Neural cell (in vitro differentiated cells): ENCODE data around the gene SLC13A3. TPM values are rescaled to one million over a fixed set of nuclear protein-coding genes. Genes with fewer than 3 reads are reported as not detected.

Experiments used
- H2AFZ ChIP-seq: fragments of 200-600, 300-800 bp; sonication (generic), shearing (Covaris generic); 2 replicates; pipeline ENCODE4 v1.6.0; 2014; ENCODE audit warnings: low read depth, mild to moderate bottlenecking, antibody characterized with exemption, low read length, moderate library complexity
- H3F3A ChIP-seq: fragments of 200-600 bp; shearing (Covaris generic); 2 replicates; pipeline ENCODE4 v1.6.1; 2016; ENCODE audit warnings: mild to moderate bottlenecking, moderate library complexity, mixed read lengths, antibody characterized with exemption, low read length; ENCODE audit not compliant: insufficient read depth, poor library complexity, severe bottlenecking
- H3K27ac ChIP-seq: fragments of 200-600, 300-800 bp; sonication (generic), shearing (Covaris generic); 2 replicates; pipeline ENCODE4 v1.5.1; 2014; ENCODE audit warnings: mild to moderate bottlenecking, low read length, moderate library complexity
- H3K27me3 ChIP-seq: fragments of 300-800, 200-600 bp; sonication (generic), shearing (Covaris generic); 2 replicates; pipeline ENCODE4 v1.6.0; 2014; ENCODE audit warnings: mild to moderate bottlenecking, low read depth, low read length, moderate library complexity; ENCODE audit not compliant: insufficient read depth
- H3K36me3 ChIP-seq: fragments of 300-800, 200-600 bp; sonication (generic), shearing (Covaris generic); 2 replicates; pipeline ENCODE4 v1.5.1; 2014; ENCODE audit warnings: mild to moderate bottlenecking, antibody characterized with exemption, low read length, moderate library complexity; ENCODE audit not compliant: insufficient read depth
- H3K4me2 ChIP-seq: fragments of 300-800, 200-600 bp; sonication (generic), shearing (Covaris generic); 2 replicates; pipeline ENCODE4 v1.6.0; 2014; ENCODE audit warnings: mild to moderate bottlenecking, low read length
- H3K4me3 ChIP-seq: fragments of 300-800, 200-600 bp; sonication (generic), shearing (Covaris generic); 2 replicates; pipeline ENCODE4 v1.5.1; 2014; ENCODE audit warnings: mild to moderate bottlenecking, low read length, moderate library complexity
- H3K79me2 ChIP-seq: fragments of 200-600 bp; shearing (Covaris generic); replicated peaks from 2 replicates; pipeline ENCODE4 v1.6.0; 2014; ENCODE audit warnings: mild to moderate bottlenecking, low read length, moderate library complexity; ENCODE audit not compliant: insufficient read depth
- H3K9ac ChIP-seq: fragments of 300-800, 200-600 bp; sonication (generic), shearing (Covaris generic); 2 replicates; pipeline ENCODE4 v1.6.1; 2016; ENCODE audit warnings: mild to moderate bottlenecking, low read length, mixed read lengths
- H3K9me2 ChIP-seq: fragments of 200-600 bp; shearing (Covaris generic); 2 replicates; pipeline ENCODE4 v1.6.1; 2016; ENCODE audit warnings: mild to moderate bottlenecking, low read length, mixed read lengths; ENCODE audit not compliant: insufficient read depth
- H3K9me3 ChIP-seq: fragments of 200-600, 300-800 bp; sonication (generic), shearing (Covaris generic); 2 replicates; pipeline ENCODE4 v1.6.1; 2016; ENCODE audit warnings: mild to moderate bottlenecking, mixed run types, low read length, moderate library complexity, mixed read lengths
- H4K20me1 ChIP-seq: fragments of 200-600 bp; shearing (Covaris generic); 2 replicates; pipeline ENCODE4 v1.6.1; 2016; ENCODE audit warnings: mild to moderate bottlenecking, mixed run types; ENCODE audit not compliant: insufficient read depth
- EP300 ChIP-seq: fragments of 450-650 bp; conservative IDR thresholded peaks from 2 replicates; pipeline ENCODE4 v1.6.1; 2014; ENCODE audit warnings: antibody characterized with exemption, mild to moderate bottlenecking, moderate library complexity; ENCODE audit not compliant: poor library complexity, severe bottlenecking
- EZH2 ChIP-seq: fragments of 200-600, 300-800 bp; shearing (Covaris generic), sonication (generic); IDR thresholded peaks from 2 replicates; pipeline ENCODE4 v1.6.1; 2014; ENCODE audit warnings: antibody characterized with exemption, low read length, borderline replicate concordance, mild to moderate bottlenecking; ENCODE audit not compliant: insufficient read depth, poor library complexity, severe bottlenecking
- MXI1 ChIP-seq: fragments of 450-650 bp; conservative IDR thresholded peaks from 2 replicates; pipeline ENCODE4 v1.6.1; 2014; ENCODE audit warnings: antibody characterized with exemption, mild to moderate bottlenecking; ENCODE audit not compliant: poor library complexity, severe bottlenecking
- POLR2AphosphoS5 ChIP-seq: IDR thresholded peaks from 2 replicates; pipeline ENCODE4 v1.6.1; 2012
- RAD21 ChIP-seq: fragments of 450-650 bp; conservative IDR thresholded peaks from 2 replicates; pipeline ENCODE4 v1.6.1; 2014; ENCODE audit warnings: antibody characterized with exemption, mild to moderate bottlenecking, moderate library complexity
- SMC3 ChIP-seq: fragments of 450-650 bp; conservative IDR thresholded peaks from 2 replicates; pipeline ENCODE4 v1.6.1; 2014; ENCODE audit warnings: antibody characterized with exemption, mild to moderate bottlenecking, moderate library complexity; ENCODE audit not compliant: poor library complexity
- TAF1 ChIP-seq: IDR thresholded peaks from 2 replicates; pipeline ENCODE4 v1.6.1; 2012; ENCODE audit warnings: low read depth
- polyA plus RNA-seq: library from polyadenylated mRNA; depleted of rRNA; stranded (reverse); fragments of >200 nt; gene quantifications from 2 replicates; pipeline ENCODE4 v1.2.3, GENCODE V29; 2014
- TF ChIP-seq, protein P1 (sequence below): fragments of 450-650 bp; IDR thresholded peaks from 2 replicates; pipeline ENCODE4 v1.5.1; 2014; ENCODE audit warnings: antibody characterized with exemption, mild to moderate bottlenecking, moderate library complexity; ENCODE audit not compliant: poor library complexity, severe bottlenecking
- TF ChIP-seq, protein P2 (sequence below): IDR thresholded peaks from 2 replicates; pipeline ENCODE4 v1.6.1; 2012; ENCODE audit warnings: borderline replicate concordance

The SLC13A3 gene
- polyA plus RNA-seq, 1 donor from 2014 or later: 5.5 TPM

DNA sequence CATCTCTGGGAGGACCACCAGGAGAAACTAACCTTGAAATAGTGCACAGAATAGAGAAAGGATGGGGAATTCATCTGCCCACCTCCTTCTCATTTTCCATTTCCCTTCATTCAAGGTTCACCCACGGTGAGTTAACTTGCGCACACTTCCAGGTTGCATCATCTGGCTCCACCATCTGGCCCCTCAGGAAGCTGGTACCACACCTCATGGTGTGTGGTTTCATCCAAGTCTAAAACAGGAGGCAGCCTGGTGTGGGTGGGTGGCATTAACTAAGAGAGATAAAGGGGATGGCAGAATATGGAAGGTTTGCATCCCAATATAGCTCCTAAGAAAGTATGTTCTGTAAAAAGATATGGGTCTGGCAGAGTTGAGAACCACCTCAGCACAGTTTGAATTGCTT, 141.7 kb downstream of the SLC13A3 start:
- H3K27me3 ChIP-seq: no peaks in the 10 kb centered on the region
- TF ChIP-seq, protein P1, sequence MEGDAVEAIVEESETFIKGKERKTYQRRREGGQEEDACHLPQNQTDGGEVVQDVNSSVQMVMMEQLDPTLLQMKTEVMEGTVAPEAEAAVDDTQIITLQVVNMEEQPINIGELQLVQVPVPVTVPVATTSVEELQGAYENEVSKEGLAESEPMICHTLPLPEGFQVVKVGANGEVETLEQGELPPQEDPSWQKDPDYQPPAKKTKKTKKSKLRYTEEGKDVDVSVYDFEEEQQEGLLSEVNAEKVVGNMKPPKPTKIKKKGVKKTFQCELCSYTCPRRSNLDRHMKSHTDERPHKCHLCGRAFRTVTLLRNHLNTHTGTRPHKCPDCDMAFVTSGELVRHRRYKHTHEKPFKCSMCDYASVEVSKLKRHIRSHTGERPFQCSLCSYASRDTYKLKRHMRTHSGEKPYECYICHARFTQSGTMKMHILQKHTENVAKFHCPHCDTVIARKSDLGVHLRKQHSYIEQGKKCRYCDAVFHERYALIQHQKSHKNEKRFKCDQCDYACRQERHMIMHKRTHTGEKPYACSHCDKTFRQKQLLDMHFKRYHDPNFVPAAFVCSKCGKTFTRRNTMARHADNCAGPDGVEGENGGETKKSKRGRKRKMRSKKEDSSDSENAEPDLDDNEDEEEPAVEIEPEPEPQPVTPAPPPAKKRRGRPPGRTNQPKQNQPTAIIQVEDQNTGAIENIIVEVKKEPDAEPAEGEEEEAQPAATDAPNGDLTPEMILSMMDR: no peak
- TF ChIP-seq, protein P2, sequence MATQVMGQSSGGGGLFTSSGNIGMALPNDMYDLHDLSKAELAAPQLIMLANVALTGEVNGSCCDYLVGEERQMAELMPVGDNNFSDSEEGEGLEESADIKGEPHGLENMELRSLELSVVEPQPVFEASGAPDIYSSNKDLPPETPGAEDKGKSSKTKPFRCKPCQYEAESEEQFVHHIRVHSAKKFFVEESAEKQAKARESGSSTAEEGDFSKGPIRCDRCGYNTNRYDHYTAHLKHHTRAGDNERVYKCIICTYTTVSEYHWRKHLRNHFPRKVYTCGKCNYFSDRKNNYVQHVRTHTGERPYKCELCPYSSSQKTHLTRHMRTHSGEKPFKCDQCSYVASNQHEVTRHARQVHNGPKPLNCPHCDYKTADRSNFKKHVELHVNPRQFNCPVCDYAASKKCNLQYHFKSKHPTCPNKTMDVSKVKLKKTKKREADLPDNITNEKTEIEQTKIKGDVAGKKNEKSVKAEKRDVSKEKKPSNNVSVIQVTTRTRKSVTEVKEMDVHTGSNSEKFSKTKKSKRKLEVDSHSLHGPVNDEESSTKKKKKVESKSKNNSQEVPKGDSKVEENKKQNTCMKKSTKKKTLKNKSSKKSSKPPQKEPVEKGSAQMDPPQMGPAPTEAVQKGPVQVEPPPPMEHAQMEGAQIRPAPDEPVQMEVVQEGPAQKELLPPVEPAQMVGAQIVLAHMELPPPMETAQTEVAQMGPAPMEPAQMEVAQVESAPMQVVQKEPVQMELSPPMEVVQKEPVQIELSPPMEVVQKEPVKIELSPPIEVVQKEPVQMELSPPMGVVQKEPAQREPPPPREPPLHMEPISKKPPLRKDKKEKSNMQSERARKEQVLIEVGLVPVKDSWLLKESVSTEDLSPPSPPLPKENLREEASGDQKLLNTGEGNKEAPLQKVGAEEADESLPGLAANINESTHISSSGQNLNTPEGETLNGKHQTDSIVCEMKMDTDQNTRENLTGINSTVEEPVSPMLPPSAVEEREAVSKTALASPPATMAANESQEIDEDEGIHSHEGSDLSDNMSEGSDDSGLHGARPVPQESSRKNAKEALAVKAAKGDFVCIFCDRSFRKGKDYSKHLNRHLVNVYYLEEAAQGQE: no peak
- TF ChIP-seq EP300 (no peak), POLR2AphosphoS5 (no peak), EZH2 (no peak), TAF1 (no peak), SMC3 (no peak), MXI1 (no peak), RAD21 (no peak)
- peaks cover 7% of the 10 kb centered on the region for H3K36me3 ChIP-seq

More for the DNA sequence above, 141.7 kb downstream of the SLC13A3 start:
- H3K9me3 ChIP-seq: no peaks in the 10 kb centered on the region
- H4K20me1 ChIP-seq: no peaks in the 10 kb centered on the region
- no peak overlapping the region for H3K9ac ChIP-seq
- no peak overlapping the region for H3K27ac ChIP-seq
- no peak overlapping the region for H2AFZ ChIP-seq
- H3F3A ChIP-seq: no peaks in the 10 kb centered on the region
- no peak overlapping the region for H3K4me2 ChIP-seq
- H3K79me2 ChIP-seq: no peaks in the 10 kb centered on the region
- H3K4me3 ChIP-seq: no peak overlapping the region
- no peaks in the 10 kb centered on the region for H3K9me2 ChIP-seq

Other genes starting within 250 kb of the SLC13A3 start
- 72.0 and 79.9 TPM in 2 replicates for gene ELMO2, start 244.8 kb downstream of the SLC13A3 start, polyA plus RNA-seq
- 41.5 and 43.2 TPM in 2 replicates for gene ZNF334, start 137.9 kb downstream of the SLC13A3 start, polyA plus RNA-seq
- gene OCSTAMP, start 100.8 kb downstream of the SLC13A3 start, polyA plus RNA-seq: not detected in 2 replicates
- gene TP53RK, start 38.0 kb upstream of the SLC13A3 start, polyA plus RNA-seq: 22.7 and 25.7 TPM in 2 replicates
- gene SLC2A10, start 58.2 kb upstream of the SLC13A3 start, polyA plus RNA-seq: 0.22 TPM in 1 of 2 replicates, not detected in the other
- 0.88 TPM in 1 of 2 replicates, not detected in the other for gene EYA2, start 243.4 kb upstream of the SLC13A3 start, polyA plus RNA-seq